GM10266 (cell line): Measurements from ENCODE around the gene MAP4K4.
"Not testable (repeated sequence)": the region's sequence is repeated elsewhere in the genome, so short reads cannot be mapped to it uniquely, and the experiment has no call there.

Experiments used
- DNase-seq: peaks from one replicate; pipeline ENCODE4 v3.0.0; 2012; ENCODE audit errors: extremely low spot score
- TF ChIP-seq, protein P1 (sequence below): IDR thresholded peaks from 2 replicates; pipeline ENCODE4 v1.5.1; 2012; ENCODE audit warnings: mild to moderate bottlenecking, low read depth; ENCODE audit not compliant: control insufficient read depth, insufficient read depth; ENCODE audit errors: missing control alignments

MAP4K4 gene

DNA sequence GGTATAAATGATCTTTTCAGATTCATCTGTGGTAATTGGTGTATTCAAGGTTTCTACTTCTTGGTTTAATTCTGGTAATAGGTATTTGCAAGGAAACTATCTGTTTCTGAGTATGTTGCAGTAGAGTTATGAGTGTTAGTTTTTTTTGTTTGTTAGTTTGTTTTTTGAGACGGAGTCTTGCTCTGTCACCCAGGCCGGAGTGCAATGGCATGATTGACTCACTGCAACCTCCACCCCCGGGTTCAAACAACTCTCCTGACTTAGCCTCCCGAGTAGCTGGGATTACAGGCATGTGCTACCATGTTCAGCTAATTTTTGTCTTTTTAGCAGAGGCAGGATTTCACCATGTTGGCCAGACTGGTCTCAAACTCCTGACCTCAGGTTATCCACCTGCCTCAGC is 233.3 kb downstream of the MAP4K4 start:
- TF ChIP-seq, protein P1, sequence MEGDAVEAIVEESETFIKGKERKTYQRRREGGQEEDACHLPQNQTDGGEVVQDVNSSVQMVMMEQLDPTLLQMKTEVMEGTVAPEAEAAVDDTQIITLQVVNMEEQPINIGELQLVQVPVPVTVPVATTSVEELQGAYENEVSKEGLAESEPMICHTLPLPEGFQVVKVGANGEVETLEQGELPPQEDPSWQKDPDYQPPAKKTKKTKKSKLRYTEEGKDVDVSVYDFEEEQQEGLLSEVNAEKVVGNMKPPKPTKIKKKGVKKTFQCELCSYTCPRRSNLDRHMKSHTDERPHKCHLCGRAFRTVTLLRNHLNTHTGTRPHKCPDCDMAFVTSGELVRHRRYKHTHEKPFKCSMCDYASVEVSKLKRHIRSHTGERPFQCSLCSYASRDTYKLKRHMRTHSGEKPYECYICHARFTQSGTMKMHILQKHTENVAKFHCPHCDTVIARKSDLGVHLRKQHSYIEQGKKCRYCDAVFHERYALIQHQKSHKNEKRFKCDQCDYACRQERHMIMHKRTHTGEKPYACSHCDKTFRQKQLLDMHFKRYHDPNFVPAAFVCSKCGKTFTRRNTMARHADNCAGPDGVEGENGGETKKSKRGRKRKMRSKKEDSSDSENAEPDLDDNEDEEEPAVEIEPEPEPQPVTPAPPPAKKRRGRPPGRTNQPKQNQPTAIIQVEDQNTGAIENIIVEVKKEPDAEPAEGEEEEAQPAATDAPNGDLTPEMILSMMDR, result no peak
- DNase-seq, result no peak

DNA sequence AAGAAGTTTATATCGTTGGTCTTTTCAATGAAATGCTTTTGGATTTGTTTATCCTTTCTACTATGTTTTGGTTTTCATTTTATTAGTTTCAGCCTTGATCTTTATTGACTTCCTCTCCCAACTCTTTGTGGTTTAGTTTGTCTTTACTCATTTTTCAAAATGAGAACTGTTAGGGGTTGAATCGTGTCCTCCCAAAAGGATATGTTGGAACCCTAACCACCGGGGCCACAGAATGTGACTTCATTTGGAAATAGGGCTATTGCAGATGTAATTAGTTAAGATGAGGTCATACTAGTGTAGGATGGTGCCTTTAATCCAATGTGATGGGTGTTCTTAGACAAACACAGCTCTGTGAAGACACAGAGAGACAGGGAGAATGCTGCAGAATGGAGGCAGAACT is 233.9 kb downstream of the MAP4K4 start:
- no peak for DNase-seq

DNA sequence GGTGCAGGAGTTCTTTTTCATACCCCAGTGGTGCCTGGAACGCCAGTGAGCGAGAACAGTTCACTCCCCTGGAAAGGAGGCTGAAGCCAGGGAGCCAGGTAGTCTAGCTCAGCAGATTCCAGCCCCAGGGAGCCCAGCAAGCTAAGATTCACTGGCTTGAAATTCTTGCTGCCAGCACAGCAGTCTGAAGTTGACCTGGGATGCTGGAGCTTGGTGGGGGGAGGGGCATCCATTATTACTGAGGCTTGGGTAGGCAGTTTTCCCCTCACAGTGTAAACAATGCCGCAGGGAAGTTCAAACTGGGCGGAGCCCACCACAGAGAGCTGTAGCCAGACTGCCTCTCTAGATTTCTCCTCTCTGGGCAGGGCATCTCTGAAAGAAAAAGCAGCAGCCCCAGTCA is 238.3 kb downstream of the MAP4K4 start:
- DNase-seq, result not testable (repeated sequence)

More for the DNA sequence above, 233.9 kb downstream of the MAP4K4 start:
- TF ChIP-seq, protein P1, result no peak

DNA sequence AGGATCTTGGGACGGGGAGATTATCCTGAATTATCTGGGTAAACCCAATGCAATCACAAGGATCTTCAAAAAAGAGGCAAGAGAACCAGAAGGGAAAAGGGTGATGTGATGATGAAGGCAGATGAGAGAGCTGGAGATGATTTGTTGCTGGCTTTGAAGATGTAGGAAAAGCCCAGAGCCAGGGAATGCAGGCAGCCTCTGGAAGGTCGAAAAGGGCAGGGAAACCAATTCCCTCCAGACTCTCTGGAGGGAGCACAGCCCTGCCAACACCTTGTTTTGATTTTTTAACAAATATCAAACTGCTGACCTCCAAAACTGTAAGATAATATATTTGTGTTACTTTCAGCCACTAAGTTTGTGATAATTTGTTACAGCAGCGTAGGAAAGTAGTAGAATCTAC is 245.3 kb downstream of the MAP4K4 start:
- TF ChIP-seq, protein P1, result no peak
- DNase-seq, result no peak
